Transverse colon (tissue), 3 donors: ENCODE data around the gene HDAC4.

Experiments
- CTCF ChIP-seq, 5 experiments: fragments of 200-600 bp in 3 of 5; fragments of 450-650 bp in 2 of 5; sonication (generic) in 3 of 5; IDR thresholded peaks; 1 replicate in 2 of 5; 2 replicates in 3 of 5; pipeline ENCODE4 v1.5.1; 2016 to 2017; ENCODE audit warnings: antibody characterized with exemption in 5 of 5, inconsistent platforms in 3 of 5, mild to moderate bottlenecking in 2 of 5, moderate library complexity in 1 of 5
- POLR2A ChIP-seq: fragments of 450-650 bp; IDR thresholded peaks from one replicate; pipeline ENCODE4 v1.6.1; 2016; ENCODE audit warnings: antibody characterized with exemption, mild to moderate bottlenecking, moderate library complexity

- TF ChIP-seq CTCF (IDR thresholded peaks at IDR 0.05) (no peak), POLR2A (no peak)
Measured at GRCh38 chr2:239092571-239093294, 308.1 kb downstream of the HDAC4 start.
